ENCODE measurements around the gene DUSP3. TPM values are rescaled to one million over a fixed set of nuclear protein-coding genes. Genes with fewer than 3 reads are reported as not detected.
"Not testable (repeated sequence)": the region's sequence is repeated elsewhere in the genome, so short reads cannot be mapped to it uniquely, and the experiment has no call there.

Gene DUSP3
- polyA plus RNA-seq, 1 donor: 68.7 TPM

DNA sequence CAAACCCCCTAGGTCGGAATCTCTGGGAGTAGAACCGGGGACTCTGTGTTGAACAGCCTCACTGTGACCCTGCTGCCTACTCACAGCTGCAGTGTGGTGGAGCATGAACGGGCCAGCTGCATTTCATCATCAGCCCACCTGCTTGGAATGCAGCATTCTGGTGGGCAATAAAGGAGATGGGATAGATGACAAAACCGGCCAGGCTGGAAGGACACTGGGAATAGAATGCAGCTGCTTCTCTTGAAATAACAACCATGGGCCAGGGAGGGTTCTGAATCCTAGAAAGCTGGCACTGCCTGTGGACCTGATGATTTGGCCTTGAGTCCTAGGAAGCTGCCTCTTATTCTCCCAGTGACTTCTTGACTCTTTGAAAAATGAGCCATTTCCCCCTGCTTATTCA, 25.0 kb upstream of the DUSP3 start:
- Histone ChIP-seq H3K27me3 (ENCODE audit: control insufficient read depth, insufficient read depth, low read length) (no peaks in the 10 kb centered on the region), H3K4me1 (ENCODE audit: control insufficient read depth, insufficient read depth, low read length) (no peaks in the 10 kb centered on the region), H3K27ac (ENCODE audit: low read length) (no peak overlapping the region), H3K4me3 (ENCODE audit: low read length) (no peak overlapping the region), H3K36me3 (ENCODE audit: control insufficient read depth, insufficient read depth, low read length) (no peaks in the 10 kb centered on the region), H3K9me3 (ENCODE audit: control insufficient read depth, low read depth, low read length) (no peaks in the 10 kb centered on the region)
- no CpG with 5 or more reads among the region's 4 CpGs for WGBS (ENCODE audit: insufficient coverage, low lambda C conversion rate)
- DNase-seq: no peak

DNA sequence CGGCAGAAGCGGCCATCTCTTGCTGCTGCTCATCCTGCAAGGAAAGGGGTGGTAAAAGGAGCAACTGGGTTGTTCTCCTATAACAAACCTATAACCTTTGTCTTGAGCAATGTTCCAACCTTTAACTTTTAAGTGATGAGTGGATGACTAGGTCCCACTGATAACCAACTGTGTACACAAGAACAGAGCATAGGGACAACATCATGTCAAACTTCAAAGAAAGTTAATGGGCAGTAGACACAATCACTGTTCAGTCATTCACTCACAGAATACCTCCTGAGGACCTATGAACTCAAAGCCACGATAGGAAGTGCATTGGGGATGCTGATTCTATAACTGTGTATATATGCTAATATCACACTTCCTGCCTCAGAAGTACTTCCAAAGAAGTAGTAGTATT, 23.1 kb upstream of the DUSP3 start:
- no peak for DNase-seq
- no peak overlapping the region for H3K27ac ChIP-seq (ENCODE audit: low read length)
- no peaks in the 10 kb centered on the region for H3K4me1 ChIP-seq (ENCODE audit: control insufficient read depth, insufficient read depth, low read length)
- whole genome bisulfite sequencing (ENCODE audit: insufficient coverage, low lambda C conversion rate): 29% methylated on average over 1 of the region's 3 CpGs
- no peaks in the 10 kb centered on the region for H3K27me3 ChIP-seq (ENCODE audit: control insufficient read depth, insufficient read depth, low read length)
- no peaks in the 10 kb centered on the region for H3K9me3 ChIP-seq (ENCODE audit: control insufficient read depth, low read depth, low read length)
- no peaks in the 10 kb centered on the region for H3K36me3 ChIP-seq (ENCODE audit: control insufficient read depth, insufficient read depth, low read length)
- no peak overlapping the region for H3K4me3 ChIP-seq (ENCODE audit: low read length)

DNA sequence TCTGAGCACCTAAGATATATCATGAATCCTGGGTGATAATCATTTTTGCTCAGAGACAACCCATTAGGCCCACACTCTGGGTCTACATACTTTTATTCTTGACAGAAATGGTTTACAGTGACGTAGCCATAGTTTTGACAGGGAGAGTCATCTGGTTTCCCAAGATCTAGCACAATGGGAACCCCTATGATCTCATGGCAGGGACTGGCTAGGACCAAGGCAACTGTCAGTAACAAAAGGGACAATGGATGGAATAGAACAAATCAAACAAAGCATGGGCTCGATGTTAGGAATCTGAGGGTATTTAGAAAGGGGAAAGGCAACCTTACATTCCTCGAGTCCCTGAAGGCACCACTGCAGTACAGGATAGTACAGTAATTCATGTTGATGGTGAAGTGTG, 22.0 kb upstream of the DUSP3 start:
- WGBS (ENCODE audit: insufficient coverage, low lambda C conversion rate): no CpG with 5 or more reads among the region's 3 CpGs

DNA sequence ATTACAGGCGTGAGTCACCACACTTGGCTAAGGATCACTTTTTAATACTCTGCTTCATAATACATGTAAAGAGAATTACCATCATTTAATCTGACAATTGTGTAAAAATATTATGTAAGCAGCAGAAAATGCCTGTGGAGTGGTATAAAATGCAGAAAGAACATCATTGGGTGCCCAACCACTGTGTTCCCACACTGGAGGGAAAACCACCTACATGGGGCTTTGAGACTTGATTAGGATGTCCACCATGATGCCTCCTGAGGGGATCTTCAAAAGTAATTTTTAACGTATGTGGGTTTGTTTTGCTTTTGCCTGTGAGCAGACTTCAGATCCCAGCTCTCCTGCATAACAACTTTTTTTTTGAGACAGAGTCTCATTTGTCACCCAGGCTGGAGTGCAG, 20.3 kb upstream of the DUSP3 start:
- 80% methylated on average over 1 of the region's 2 CpGs for WGBS (ENCODE audit: insufficient coverage, low lambda C conversion rate)
- Histone ChIP-seq H3K4me1 (ENCODE audit: control insufficient read depth, insufficient read depth, low read length) (no peaks in the 10 kb centered on the region), H3K36me3 (ENCODE audit: control insufficient read depth, insufficient read depth, low read length) (no peaks in the 10 kb centered on the region), H3K9me3 (ENCODE audit: control insufficient read depth, low read depth, low read length) (no peaks in the 10 kb centered on the region), H3K4me3 (ENCODE audit: low read length) (no peak overlapping the region), H3K27ac (ENCODE audit: low read length) (no peak overlapping the region), H3K27me3 (ENCODE audit: control insufficient read depth, insufficient read depth, low read length) (no peaks in the 10 kb centered on the region)
- DNase-seq: no peak

More for the DNA sequence above, 22.0 kb upstream of the DUSP3 start:
- Histone ChIP-seq H3K27ac (ENCODE audit: low read length) (no peak overlapping the region), H3K36me3 (ENCODE audit: control insufficient read depth, insufficient read depth, low read length) (no peaks in the 10 kb centered on the region), H3K27me3 (ENCODE audit: control insufficient read depth, insufficient read depth, low read length) (no peaks in the 10 kb centered on the region), H3K4me1 (ENCODE audit: control insufficient read depth, insufficient read depth, low read length) (no peaks in the 10 kb centered on the region), H3K4me3 (ENCODE audit: low read length) (no peak overlapping the region), H3K9me3 (ENCODE audit: control insufficient read depth, low read depth, low read length) (no peaks in the 10 kb centered on the region)
- no peak for DNase-seq

- H3K4me3 ChIP-seq (ENCODE audit: low read length); H3K4me1 ChIP-seq (ENCODE audit: control insufficient read depth, insufficient read depth, low read length); DNase-seq; H3K36me3 ChIP-seq (ENCODE audit: control insufficient read depth, insufficient read depth, low read length); H3K9me3 ChIP-seq (ENCODE audit: control insufficient read depth, low read depth, low read length); H3K27ac ChIP-seq (ENCODE audit: low read length); H3K27me3 ChIP-seq (ENCODE audit: control insufficient read depth, insufficient read depth, low read length): not testable (repeated sequence)
- no CpG with 5 or more reads among the region's 9 CpGs for WGBS (ENCODE audit: insufficient coverage, low lambda C conversion rate)
Observed at GRCh38 chr17:43798024-43798423, 19.2 kb upstream of the DUSP3 start.

- no CpG with 5 or more reads among the region's 4 CpGs for WGBS (ENCODE audit: insufficient coverage, low lambda C conversion rate)
- DNase-seq; H3K9me3 ChIP-seq (ENCODE audit: control insufficient read depth, low read depth, low read length); H3K27ac ChIP-seq (ENCODE audit: low read length); H3K4me3 ChIP-seq (ENCODE audit: low read length); H3K36me3 ChIP-seq (ENCODE audit: control insufficient read depth, insufficient read depth, low read length); H3K4me1 ChIP-seq (ENCODE audit: control insufficient read depth, insufficient read depth, low read length); H3K27me3 ChIP-seq (ENCODE audit: control insufficient read depth, insufficient read depth, low read length): not testable (repeated sequence)
Observed at GRCh38 chr17:43792668-43793067, 13.9 kb upstream of the DUSP3 start.

DNA sequence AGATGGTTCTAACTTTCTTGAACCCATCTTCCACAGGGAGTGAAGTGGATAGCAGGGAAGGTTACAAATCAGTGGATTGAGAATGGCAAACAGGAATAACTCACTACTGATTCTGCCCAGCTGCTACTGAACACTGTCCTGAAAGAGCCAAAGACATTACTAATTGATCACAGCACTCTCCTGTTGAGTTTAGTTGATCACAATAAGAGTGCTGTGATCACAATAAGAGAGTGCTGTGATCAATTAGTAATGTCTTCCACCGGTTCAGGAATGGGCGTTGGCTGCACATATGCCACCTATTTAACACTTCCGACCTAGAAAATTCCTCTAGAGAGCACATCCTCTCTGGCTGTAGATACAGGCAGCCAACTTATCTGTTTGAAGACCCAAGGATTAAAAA, 12.8 kb upstream of the DUSP3 start:
- peak; percentile 57 to 80 for DNase-seq
- Histone ChIP-seq H3K4me1 (ENCODE audit: control insufficient read depth, insufficient read depth, low read length) (no peaks in the 10 kb centered on the region), H3K9me3 (ENCODE audit: control insufficient read depth, low read depth, low read length) (peaks cover 3% of the 10 kb centered on the region), H3K4me3 (ENCODE audit: low read length) (no peak overlapping the region), H3K27me3 (ENCODE audit: control insufficient read depth, insufficient read depth, low read length) (no peaks in the 10 kb centered on the region), H3K27ac (ENCODE audit: low read length) (no peak overlapping the region), H3K36me3 (ENCODE audit: control insufficient read depth, insufficient read depth, low read length) (no peaks in the 10 kb centered on the region)
- WGBS (ENCODE audit: insufficient coverage, low lambda C conversion rate): no CpG with 5 or more reads among the region's 3 CpGs

DNA sequence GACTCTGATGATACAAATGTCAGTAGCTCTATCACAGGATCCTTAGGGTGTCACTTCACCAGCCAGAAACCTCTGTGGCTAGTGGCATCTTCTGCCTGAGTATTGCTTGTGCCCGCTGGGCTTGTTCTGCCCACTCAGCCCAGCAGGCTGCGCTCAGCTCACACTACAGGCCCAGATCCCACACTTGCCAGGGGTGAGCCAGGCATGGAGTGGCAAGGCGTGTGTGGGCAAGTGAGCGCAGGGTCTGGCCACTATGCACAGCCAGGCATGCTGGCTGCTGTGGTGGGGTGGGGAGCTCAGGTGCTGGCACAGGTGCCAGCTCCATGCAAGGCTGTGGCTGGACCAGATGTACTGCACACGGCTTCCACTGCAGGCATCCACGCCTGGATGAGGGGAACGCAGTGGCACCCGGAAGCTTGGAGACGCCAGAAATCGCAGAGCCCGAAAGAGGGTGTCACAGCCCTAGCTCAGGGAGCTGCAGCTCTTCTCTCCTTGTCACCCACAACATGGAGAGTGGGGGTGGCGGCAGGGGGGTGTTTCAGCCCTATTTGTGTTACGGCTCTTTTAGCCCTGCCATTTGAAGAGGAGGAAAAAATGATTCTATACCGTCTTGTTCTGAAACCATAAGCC, 11.6 kb upstream of the DUSP3 start:
- no peak overlapping the region for H3K27ac ChIP-seq (ENCODE audit: low read length)
- no peaks in the 10 kb centered on the region for H3K4me1 ChIP-seq (ENCODE audit: control insufficient read depth, insufficient read depth, low read length)
- DNase-seq: no peak
- H3K27me3 ChIP-seq (ENCODE audit: control insufficient read depth, insufficient read depth, low read length): no peaks in the 10 kb centered on the region
- no peak overlapping the region for H3K4me3 ChIP-seq (ENCODE audit: low read length)
- WGBS (ENCODE audit: insufficient coverage, low lambda C conversion rate): no CpG with 5 or more reads among the region's 14 CpGs
- no peaks in the 10 kb centered on the region for H3K36me3 ChIP-seq (ENCODE audit: control insufficient read depth, insufficient read depth, low read length)
- H3K9me3 ChIP-seq (ENCODE audit: control insufficient read depth, low read depth, low read length): peaks cover 3% of the 10 kb centered on the region

- 100% methylated on average over 1 of the region's 1 CpG for WGBS (ENCODE audit: insufficient coverage, low lambda C conversion rate)
- H3K4me1 ChIP-seq (ENCODE audit: control insufficient read depth, insufficient read depth, low read length): no peaks in the 10 kb centered on the region
- H3K4me3 ChIP-seq (ENCODE audit: low read length): no peak overlapping the region
- no peak for DNase-seq
- no peaks in the 10 kb centered on the region for H3K36me3 ChIP-seq (ENCODE audit: control insufficient read depth, insufficient read depth, low read length)
- peaks cover 3% of the 10 kb centered on the region for H3K9me3 ChIP-seq (ENCODE audit: control insufficient read depth, low read depth, low read length)
- H3K27ac ChIP-seq (ENCODE audit: low read length): no peak overlapping the region
- H3K27me3 ChIP-seq (ENCODE audit: control insufficient read depth, insufficient read depth, low read length): no peaks in the 10 kb centered on the region
Observed at GRCh38 chr17:43789482-43789881, 10.7 kb upstream of the DUSP3 start.

DNA sequence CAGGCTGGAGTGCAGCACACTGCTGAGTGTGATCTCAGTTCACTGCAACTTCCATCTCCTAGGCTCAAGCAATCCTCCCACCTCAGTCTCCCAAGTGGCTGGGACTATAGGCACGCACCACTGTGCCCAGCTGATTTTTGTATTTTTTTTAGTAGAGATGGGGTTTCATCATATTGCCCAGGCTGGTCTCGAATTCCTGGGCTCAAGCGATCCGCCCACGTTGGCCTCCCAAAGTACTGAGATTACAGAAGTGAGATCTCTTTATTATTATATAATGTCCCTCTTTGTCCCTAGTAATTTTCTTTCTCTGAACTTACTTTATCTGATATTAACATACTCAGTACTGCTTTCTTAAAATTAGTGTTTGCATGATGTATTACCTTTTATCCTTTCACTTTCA, 9.8 kb upstream of the DUSP3 start:
- DNase-seq: no peak
- Histone ChIP-seq H3K9me3 (ENCODE audit: control insufficient read depth, low read depth, low read length) (peaks cover 3% of the 10 kb centered on the region), H3K4me3 (ENCODE audit: low read length) (no peak overlapping the region), H3K27me3 (ENCODE audit: control insufficient read depth, insufficient read depth, low read length) (no peaks in the 10 kb centered on the region), H3K4me1 (ENCODE audit: control insufficient read depth, insufficient read depth, low read length) (no peaks in the 10 kb centered on the region), H3K27ac (ENCODE audit: low read length) (no peak overlapping the region), H3K36me3 (ENCODE audit: control insufficient read depth, insufficient read depth, low read length) (no peaks in the 10 kb centered on the region)
- WGBS (ENCODE audit: insufficient coverage, low lambda C conversion rate): no CpG with 5 or more reads among the region's 5 CpGs

GRCh38 chr17:43787728-43788127, 9.0 kb upstream of the DUSP3 start:
- WGBS (ENCODE audit: insufficient coverage, low lambda C conversion rate): no CpG with 5 or more reads among the region's 2 CpGs
- Histone ChIP-seq H3K9me3 (ENCODE audit: control insufficient read depth, low read depth, low read length) (peaks cover 3% of the 10 kb centered on the region), H3K36me3 (ENCODE audit: control insufficient read depth, insufficient read depth, low read length) (no peaks in the 10 kb centered on the region), H3K27ac (ENCODE audit: low read length) (no peak overlapping the region), H3K4me1 (ENCODE audit: control insufficient read depth, insufficient read depth, low read length) (no peaks in the 10 kb centered on the region), H3K27me3 (ENCODE audit: control insufficient read depth, insufficient read depth, low read length) (peaks cover 4% of the 10 kb centered on the region), H3K4me3 (ENCODE audit: low read length) (no peak overlapping the region)
- no peak for DNase-seq

All from large intestine (tissue), 3 donors.